Myometrial cell (primary cell): ENCODE results near the gene TCEAL8. TPM values are rescaled to one million over a fixed set of nuclear protein-coding genes. Genes with fewer than 3 reads are reported as not detected.

Experiments used
- total RNA-seq: library from RNA; depleted of rRNA; stranded (reverse); fragments of >200 nt; gene quantifications from 2 replicates; pipeline ENCODE4 v1.2.3, GENCODE V29; 2015

The TCEAL8 gene, protein sequence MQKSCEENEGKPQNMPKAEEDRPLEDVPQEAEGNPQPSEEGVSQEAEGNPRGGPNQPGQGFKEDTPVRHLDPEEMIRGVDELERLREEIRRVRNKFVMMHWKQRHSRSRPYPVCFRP
- total RNA-seq, result 82.2 and 105 TPM in 2 replicates

DNA sequence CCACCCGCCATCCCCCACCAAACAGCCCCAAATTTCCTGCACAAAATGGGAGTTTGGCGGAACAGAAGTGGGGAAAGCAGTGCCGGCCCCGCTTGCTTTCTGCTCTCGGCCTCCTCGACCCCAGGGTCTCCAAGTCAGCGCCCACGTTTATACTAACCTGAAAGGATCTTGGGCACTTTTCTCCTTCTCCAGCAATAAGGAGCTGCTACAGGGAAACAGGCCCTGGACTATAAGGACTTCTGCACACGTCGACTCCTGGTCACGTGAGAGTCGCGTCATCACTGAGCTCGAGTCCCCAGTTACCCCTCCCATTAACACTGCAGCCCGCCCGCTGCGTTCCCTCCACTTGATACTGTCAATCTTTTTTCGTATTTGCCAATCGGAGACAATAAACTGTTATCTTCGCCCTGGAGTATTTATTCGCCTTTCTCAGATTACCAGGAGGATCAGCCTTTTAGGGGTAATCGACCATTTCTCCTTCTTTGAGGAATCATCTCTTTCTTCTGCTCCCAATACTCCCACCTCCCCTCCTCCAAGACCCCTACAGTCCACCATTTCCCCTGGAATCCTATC lies at the start of gene TCEAL8:
Gene TCEAL8 (minus strand): TSS at position 235 of the 573 bp plus-strand sequence. CDS start 1,176 bp downstream, outside the sequence.

DNA sequence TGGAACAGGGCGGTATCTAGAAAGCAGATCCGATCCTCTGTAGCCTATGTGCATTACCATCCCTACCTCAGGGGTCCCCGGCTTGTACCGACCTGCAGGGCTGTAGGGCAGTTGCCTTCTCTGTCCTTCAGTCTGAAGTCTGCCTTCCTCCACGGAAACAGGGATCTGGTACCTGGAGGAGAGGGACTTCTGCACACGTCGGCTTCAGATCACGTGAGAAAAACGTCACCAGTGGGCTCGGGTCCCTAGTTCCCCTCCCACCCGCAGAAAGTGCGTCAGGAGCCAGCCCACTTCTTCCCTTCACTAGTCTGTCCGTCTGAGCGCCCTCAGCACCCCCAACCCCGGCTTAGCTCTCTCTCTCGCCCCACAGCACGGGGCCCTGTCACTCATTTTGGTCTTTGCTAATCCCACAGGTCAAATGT lies 21.6 kb upstream of the TCEAL8 start, which contains the start of gene TCEAL5:
Gene TCEAL5 (minus strand): TSS at position 170 of the 422 bp plus-strand sequence. CDS start 2,187 bp downstream, outside the sequence.

DNA sequence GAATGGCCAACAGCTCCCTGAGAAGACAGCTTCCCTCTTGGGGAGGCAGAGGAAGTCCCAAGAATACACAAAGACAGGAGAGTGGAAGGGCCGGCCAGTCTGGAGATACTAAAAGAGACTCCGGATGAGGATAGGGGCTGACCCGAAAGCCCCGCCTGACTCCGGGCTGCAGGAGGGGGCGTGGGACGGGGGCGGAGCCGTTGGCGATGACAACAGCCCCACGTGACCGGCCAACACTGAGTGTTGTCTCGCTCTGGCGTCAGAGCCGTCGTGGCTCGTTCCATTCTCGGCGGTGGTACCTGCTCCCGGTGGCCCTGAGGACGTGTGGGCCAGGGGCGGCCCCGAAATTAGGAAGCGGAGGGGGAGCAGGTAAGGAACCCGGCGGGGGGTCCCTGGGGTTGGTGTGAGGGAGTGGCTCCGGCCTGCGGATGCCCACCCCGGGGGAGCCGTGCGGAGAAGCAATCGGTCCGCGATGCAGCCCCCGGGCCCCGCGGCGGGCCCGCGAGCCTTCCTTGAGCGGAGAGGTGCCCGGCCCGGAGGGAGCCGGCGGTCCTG lies 40.0 kb downstream of the TCEAL8 start, which contains the start of gene BEX4:
Gene BEX4 (plus strand): TSS at position 239 of the 555 bp plus-strand sequence. CDS start 1,046 bp downstream, outside the sequence.

Other genes with a start within 250 kb of the TCEAL8 start
- gene BEX1, start 191.0 kb downstream of the TCEAL8 start, total RNA-seq, result 1.8 and 3.7 TPM in 2 replicates
- not detected in 2 replicates for gene NXF3, start 162.0 kb downstream of the TCEAL8 start, total RNA-seq
- gene BEX4, start 40.0 kb downstream of the TCEAL8 start, total RNA-seq, result 12.4 and 17.9 TPM in 2 replicates
- not detected in 2 replicates for gene TCEAL5, start 21.6 kb upstream of the TCEAL8 start, total RNA-seq
- 1.2 TPM in 1 of 2 replicates, not detected in the other for gene BEX2, start 55.8 kb upstream of the TCEAL8 start, total RNA-seq
- gene TCEAL7, start 75.1 kb upstream of the TCEAL8 start, total RNA-seq, result 43.2 and 54.9 TPM in 2 replicates
- 73.2 and 117 TPM in 2 replicates for gene TCEAL9, start 101.4 kb upstream of the TCEAL8 start, total RNA-seq
- 264 and 317 TPM in 2 replicates for gene BEX3, start 121.4 kb upstream of the TCEAL8 start, total RNA-seq